GM23338 (cell line): ENCODE data around the gene RPS6KA4. TPM values are rescaled to one million over a fixed set of nuclear protein-coding genes. Genes with fewer than 3 reads are reported as not detected.

Experiments used
- ATAC-seq: fragments of 200-7000 bp; cut with Tn5 transposase; 3 replicates; pipeline ENCODE4 v1.9.1; 2020
- DNase-seq: peaks from one replicate; pipeline ENCODE4 v3.0.0-alpha.2; 2015; ENCODE audit warnings: low spot score
- H2AFZ ChIP-seq: fragments of 200-600 bp; sonication (generic); 2 replicates; pipeline ENCODE4 v1.8.0; 2016; ENCODE audit warnings: antibody characterized with exemption, mild to moderate bottlenecking, moderate library complexity
- H3F3A ChIP-seq: fragments of 200-600 bp; sonication (generic); replicated peaks from 2 replicates; pipeline ENCODE4 v1.8.0; 2017; ENCODE audit warnings: antibody characterized with exemption, mixed run types, low read depth
- H3K27ac ChIP-seq: fragments of 200-600 bp; sonication (generic); 2 replicates; pipeline ENCODE4 v1.6.1; 2016; ENCODE audit warnings: low read depth
- H3K27me3 ChIP-seq: fragments of 200-600 bp; sonication (generic); 2 replicates; pipeline ENCODE4 v1.8.0; 2016; ENCODE audit warnings: mild to moderate bottlenecking, mixed run types, moderate library complexity; ENCODE audit not compliant: insufficient read depth
- H3K36me3 ChIP-seq: fragments of 200-600 bp; sonication (generic); 2 replicates; pipeline ENCODE4 v1.8.0; 2016; ENCODE audit warnings: mild to moderate bottlenecking; ENCODE audit not compliant: insufficient read depth
- H3K4me1 ChIP-seq: fragments of 200-600 bp; sonication (generic); 2 replicates; pipeline ENCODE4 v1.8.0; 2016; ENCODE audit warnings: mild to moderate bottlenecking, moderate library complexity; ENCODE audit not compliant: insufficient read depth
- H3K4me2 ChIP-seq: fragments of 200-600 bp; sonication (generic); 2 replicates; pipeline ENCODE4 v1.7.1; 2017; ENCODE audit warnings: mixed run types
- H3K4me3 ChIP-seq: fragments of 200-600 bp; sonication (generic); 2 replicates; pipeline ENCODE4 v1.6.1; 2016; ENCODE audit warnings: mixed run types
- H3K79me2 ChIP-seq: fragments of 200-600 bp; sonication (generic); replicated peaks from 2 replicates; pipeline ENCODE4 v1.8.0; 2017; ENCODE audit warnings: mild to moderate bottlenecking; ENCODE audit not compliant: insufficient read depth
- H3K9me2 ChIP-seq: fragments of 200-600 bp; sonication (generic); 2 replicates; pipeline ENCODE4 v1.8.0; 2017; ENCODE audit not compliant: insufficient read depth
- H4K20me1 ChIP-seq: fragments of 200-600 bp; sonication (generic); replicated peaks from 2 replicates; pipeline ENCODE4 v1.8.0; 2017; ENCODE audit warnings: mild to moderate bottlenecking; ENCODE audit not compliant: insufficient read depth
- H3K27ac Mint-ChIP-seq: 2 replicates; pipeline ENCODE4 v1.8.0; 2020; ENCODE audit warnings: inconsistent platforms, mild to moderate bottlenecking, moderate library complexity, mixed read lengths
- H3K27me3 Mint-ChIP-seq: 3 replicates; pipeline ENCODE4 v1.8.0; 2022; ENCODE audit warnings: low read depth, mild to moderate bottlenecking, moderate library complexity, mixed read lengths, inconsistent platforms; ENCODE audit not compliant: insufficient read depth, poor library complexity
- H3K36me3 Mint-ChIP-seq: 3 replicates; pipeline ENCODE4 v1.8.0; 2021; ENCODE audit warnings: low read depth, mild to moderate bottlenecking, inconsistent platforms, moderate library complexity, mixed read lengths
- H3K4me1 Mint-ChIP-seq: 3 replicates; pipeline ENCODE4 v1.8.0; 2020; ENCODE audit warnings: mild to moderate bottlenecking, inconsistent platforms, mixed read lengths
- H3K4me3 Mint-ChIP-seq: 3 replicates; pipeline ENCODE4 v1.8.0; 2021; ENCODE audit warnings: moderate library complexity, mild to moderate bottlenecking, inconsistent platforms, mixed read lengths
- H3K9me3 Mint-ChIP-seq: 3 replicates; pipeline ENCODE4 v1.8.0; 2020; ENCODE audit warnings: moderate library complexity, mild to moderate bottlenecking, inconsistent platforms, mixed read lengths
- CREB1 ChIP-seq: fragments of 250-450 bp; sonication (Bioruptor Pico); IDR thresholded peaks from 2 replicates; pipeline ENCODE4 v1.5.0; 2020; ENCODE audit warnings: low read depth, mild to moderate bottlenecking, moderate library complexity
- CTCF ChIP-seq, 2 experiments: fragments of 200-600 bp in 1 of 2; sonication (generic) in 1 of 2; conservative IDR thresholded peaks; 2 replicates each; pipeline versions ENCODE4 v1.5.1 to v1.6.1; 2016 to 2017; ENCODE audit warnings: antibody characterized with exemption in 2 of 2, low read depth in 2 of 2, mild to moderate bottlenecking in 2 of 2, moderate library complexity in 1 of 2
- ETS1 ChIP-seq: IDR thresholded peaks from 2 replicates; pipeline ENCODE4 v1.6.1; 2016; ENCODE audit warnings: antibody characterized with exemption
- EZH2 ChIP-seq: fragments of 200-600 bp; sonication (generic); IDR thresholded peaks from one replicate; pipeline ENCODE4 v1.8.0; 2017; ENCODE audit warnings: antibody characterized with exemption, mild to moderate bottlenecking, low read depth; ENCODE audit not compliant: unreplicated experiment
- EZH2phosphoT487 ChIP-seq: fragments of 200-600 bp; sonication (generic); IDR thresholded peaks from one replicate; pipeline ENCODE4 v1.8.1; 2018; ENCODE audit warnings: antibody characterized with exemption; ENCODE audit not compliant: unreplicated experiment
- JUNB ChIP-seq: IDR thresholded peaks from one replicate; pipeline ENCODE4 v1.6.1; 2016; ENCODE audit warnings: antibody characterized with exemption; ENCODE audit not compliant: unreplicated experiment
- NANOG ChIP-seq: IDR thresholded peaks from 2 replicates; pipeline ENCODE4 v1.6.1; 2016; ENCODE audit warnings: antibody characterized with exemption, borderline replicate concordance
- POLR2AphosphoS5 ChIP-seq: IDR thresholded peaks from 2 replicates; pipeline ENCODE4 v1.6.1; 2016; ENCODE audit warnings: antibody characterized with exemption, low read depth
- REST ChIP-seq: IDR thresholded peaks from one replicate; pipeline ENCODE4 v1.6.1; 2018; ENCODE audit warnings: antibody characterized with exemption; ENCODE audit not compliant: unreplicated experiment
- STAT1 ChIP-seq: IDR thresholded peaks from one replicate; pipeline ENCODE4 v1.6.1; 2016; ENCODE audit warnings: antibody characterized with exemption; ENCODE audit not compliant: unreplicated experiment
- ZNF114 ChIP-seq: fragments of 250-450 bp; sonication (Bioruptor Pico); IDR thresholded peaks from 2 replicates; pipeline ENCODE4 v1.5.0; 2020; ENCODE audit warnings: mild to moderate bottlenecking, moderate library complexity
- ZNF331 ChIP-seq: fragments of 250-450 bp; sonication (Bioruptor Pico); IDR thresholded peaks from 2 replicates; pipeline ENCODE4 v1.5.0; 2020; ENCODE audit warnings: low read depth, mild to moderate bottlenecking, moderate library complexity
- polyA plus RNA-seq: library from polyadenylated mRNA; unstranded; fragments of >200 nt; fragmentation: Nextera tagmentation; extraction: Ambion mirVana; gene quantifications from 2 replicates; pipeline ENCODE4 v1.2.1, GENCODE V29; 2016
- total RNA-seq: library from RNA; depleted of rRNA; stranded (reverse); fragments of >200 nt; shearing (Covaris generic); gene quantifications from 2 replicates; pipeline ENCODE4 v1.2.3, GENCODE V29; 2014

RPS6KA4 gene
- total and polyA plus RNA-seq, 2 experiments from 2014 or later: 3.5 to 19.9 TPM

GRCh38 chr11:64327375-64327774 is 31.6 kb upstream of the RPS6KA4 start (continued):
- TF ChIP-seq ZNF114: no peak
- no peak for TF ChIP-seq REST
- no peak for TF ChIP-seq JUNB
- no peak for TF ChIP-seq NANOG
- TF ChIP-seq ETS1: no peak
- TF ChIP-seq CREB1: no peak

GRCh38 chr11:64327993-64328392 is 31.0 kb upstream of the RPS6KA4 start:
- Histone ChIP-seq H3K27me3 (no peaks in the 10 kb centered on the region), H3K36me3 (no peaks in the 10 kb centered on the region), H2AFZ (no peak overlapping the region), H3K4me3 (no peak overlapping the region), H3K4me2 (no peak overlapping the region), H3F3A (0 out of 2 replicates have a peak, but pooled peaks cover 8% of the 10 kb centered on the region), H4K20me1 (no peaks in the 10 kb centered on the region), H3K79me2 (no peaks in the 10 kb centered on the region), H3K4me1 (peaks cover 8% of the 10 kb centered on the region), H3K9me2 (no peaks in the 10 kb centered on the region), H3K27ac (no peak overlapping the region)
- Mint-ChIP-seq H3K27ac (no peak overlapping the region), H3K4me1 (peaks cover 17% of the 10 kb centered on the region), H3K36me3 (no peaks in the 10 kb centered on the region), H3K4me3 (no peak overlapping the region), H3K9me3 (no peaks in the 10 kb centered on the region), H3K27me3 (peaks cover 4% of the 10 kb centered on the region)
- no peak for DNase-seq
- ATAC-seq: no peak
- TF ChIP-seq EZH2phosphoT487 (no peak), ZNF114 (no peak), CTCF (conservative IDR thresholded peaks at IDR 0.05; ENCODE audit: low read depth in 2 of 2) (no peak), EZH2 (no peak), REST (no peak), ZNF331 (CRISPR knock-in tag) (no peak), JUNB (no peak), STAT1 (no peak), POLR2AphosphoS5 (no peak)
